HepG2 (cell line): ENCODE results near the gene EXOC3L2. TPM values are rescaled to one million over a fixed set of nuclear protein-coding genes. Genes with fewer than 3 reads are reported as not detected.

ENCODE experiments used
- ATF2 ChIP-seq: sonication (generic); formaldehyde crosslinking; IDR thresholded peaks from 2 replicates; pipeline ENCODE4 v1.4.0; 2020; ENCODE audit warnings: missing genetic modification reagents
- CENPX ChIP-seq: sonication (generic); formaldehyde crosslinking; IDR thresholded peaks from 2 replicates; pipeline ENCODE4 v1.9.0; 2021; ENCODE audit warnings: mild to moderate bottlenecking, missing genetic modification reagents, moderate library complexity
- CTCF ChIP-seq: sonication (generic); formaldehyde crosslinking; IDR thresholded peaks from 2 replicates; pipeline ENCODE4 v1.5.0; 2020; ENCODE audit warnings: mild to moderate bottlenecking, missing genetic modification reagents, moderate library complexity
- ELF3 ChIP-seq: IDR thresholded peaks from 2 replicates; pipeline ENCODE4 v1.6.1; 2016; ENCODE audit warnings: missing genetic modification reagents, missing compliant biosample characterization
- HMGXB4 ChIP-seq, 2 experiments: sonication (generic) in 1 of 2; formaldehyde crosslinking in 1 of 2; IDR thresholded peaks; 2 replicates each; pipeline versions ENCODE4 v1.4.0 to v1.6.1; 2018 to 2020; ENCODE audit warnings: missing genetic modification reagents in 2 of 2, borderline replicate concordance in 1 of 2, low read depth in 1 of 2, mild to moderate bottlenecking in 1 of 2, missing biosample characterization in 1 of 2
- HNF1B ChIP-seq: sonication (generic); formaldehyde crosslinking; IDR thresholded peaks from 2 replicates; pipeline ENCODE4 v1.5.1; 2020; ENCODE audit warnings: mild to moderate bottlenecking, moderate library complexity, missing genetic modification reagents
- KDM1A ChIP-seq: IDR thresholded peaks from 2 replicates; pipeline ENCODE4 v1.6.1; 2016; ENCODE audit warnings: missing compliant biosample characterization
- KLF11 ChIP-seq: IDR thresholded peaks from 2 replicates; pipeline ENCODE4 v1.6.1; 2016; ENCODE audit warnings: missing compliant biosample characterization
- MIXL1 ChIP-seq: IDR thresholded peaks from 2 replicates; pipeline ENCODE4 v1.6.1; 2016
- PITX1 ChIP-seq: sonication (generic); formaldehyde crosslinking; IDR thresholded peaks from 2 replicates; pipeline ENCODE4 v1.5.1; 2020; ENCODE audit warnings: mild to moderate bottlenecking, missing genetic modification reagents
- RAD21 ChIP-seq: fragments of 450-650 bp; formaldehyde crosslinking; IDR thresholded peaks from 2 replicates; pipeline ENCODE4 v1.5.0; 2020; ENCODE audit warnings: mild to moderate bottlenecking
- SKIL ChIP-seq: sonication (generic); formaldehyde crosslinking; IDR thresholded peaks from 2 replicates; pipeline ENCODE4 v1.8.0; 2022; ENCODE audit warnings: missing genetic modification reagents, mild to moderate bottlenecking, moderate library complexity, borderline replicate concordance
- SMYD3 ChIP-seq: sonication (generic); formaldehyde crosslinking; IDR thresholded peaks from 2 replicates; pipeline ENCODE4 v1.8.1; 2023; ENCODE audit warnings: mild to moderate bottlenecking, missing genetic modification reagents
- THAP11 ChIP-seq: IDR thresholded peaks from 2 replicates; pipeline ENCODE4 v1.6.1; 2016; ENCODE audit warnings: missing biosample characterization, missing genetic modification reagents
- ZBTB38 ChIP-seq: sonication (generic); formaldehyde crosslinking; IDR thresholded peaks from 2 replicates; pipeline ENCODE4 v1.5.1; 2020; ENCODE audit warnings: mild to moderate bottlenecking, missing genetic modification reagents
- ZBTB7B ChIP-seq: sonication (generic); formaldehyde crosslinking; IDR thresholded peaks from 2 replicates; pipeline ENCODE4 v1.4.0; 2020; ENCODE audit warnings: missing genetic modification reagents
- ZGPAT ChIP-seq: IDR thresholded peaks from 2 replicates; pipeline ENCODE4 v1.6.1; 2016; ENCODE audit warnings: mild to moderate bottlenecking
- ZNF326 ChIP-seq: sonication (generic); formaldehyde crosslinking; IDR thresholded peaks from 2 replicates; pipeline ENCODE4 v1.4.0; 2020; ENCODE audit warnings: missing genetic modification reagents, borderline replicate concordance
- ZNF354B ChIP-seq: sonication (generic); formaldehyde crosslinking; IDR thresholded peaks from 2 replicates; pipeline ENCODE4 v1.8.0; 2022; ENCODE audit warnings: mild to moderate bottlenecking, missing genetic modification reagents
- ZNF598 ChIP-seq: sonication (generic); formaldehyde crosslinking; IDR thresholded peaks from 2 replicates; pipeline ENCODE4 v1.5.1; 2020; ENCODE audit warnings: mild to moderate bottlenecking, missing genetic modification reagents, borderline replicate concordance
- polyA plus RNA-seq, 8 experiments: library from polyadenylated mRNA; depleted of rRNA in 3 of 8; stranded (reverse) in 7 of 8; unstranded in 1 of 8; fragments of >200 nt; fragmentation: Illumina TruSeq in 4 of 8; extraction: Trizol in 4 of 8; gene quantifications; 2 replicates each; pipeline versions ENCODE4 v1.2.1 to v1.2.3, GENCODE V29; 2011 to 2016; ENCODE audit warnings: low read depth in 4 of 8, missing spikeins in 1 of 8, mixed read lengths in 1 of 8; ENCODE audit not compliant: insufficient read depth in 1 of 8
- total RNA-seq, 5 experiments: library from RNA; depleted of rRNA; stranded (reverse); fragments of >200 nt; fragmentation: Illumina TruSeq; extraction: Trizol; gene quantifications; 2 replicates each; pipeline ENCODE4 v1.2.3, GENCODE V29; 2016; ENCODE audit warnings: low read depth in 1 of 5

EXOC3L2 gene
- total and polyA plus RNA-seq, 2 of the 13 experiments (the other 11 are each of a cell fraction or from before 2014, with no cell fraction given) = 0.21 TPM; not detected in 1

GRCh38 chr19:45200568-45200967 lies 44.6 kb downstream of the EXOC3L2 start (continued):
- 0 out of 4 replicates have a peak, but pooled peaks have one; percentile 26 to 32 for TF ChIP-seq HMGXB4 (CRISPR knock-in tag; IDR thresholded peaks at IDR 0.05; ENCODE audit: borderline replicate concordance in 1 of 2, low read depth in 1 of 2)
- TF ChIP-seq HNF1B (CRISPR knock-in tag) = 0 out of 2 replicates have a peak, but pooled peaks have one; percentile 22
- TF ChIP-seq ZGPAT = no peak
- no peak for TF ChIP-seq SMYD3 (CRISPR knock-in tag)
- no peak for TF ChIP-seq SKIL
- TF ChIP-seq KDM1A (CRISPR knock-in tag) = no peak
- TF ChIP-seq ZNF326 (CRISPR knock-in tag) = no peak
- TF ChIP-seq THAP11 = peak; percentile 45; the same call in 1 of the 2 replicates
- peak; percentile 84 for TF ChIP-seq RAD21 (CRISPR knock-in tag)
- TF ChIP-seq ZBTB7B (CRISPR knock-in tag) = no peak
- TF ChIP-seq PITX1 (CRISPR knock-in tag) = no peak
- TF ChIP-seq CTCF = peak; percentile 89
- TF ChIP-seq ZNF598 (CRISPR knock-in tag) = no peak
- TF ChIP-seq ATF2 (CRISPR knock-in tag) = 0 out of 2 replicates have a peak, but pooled peaks have one; percentile 17
- TF ChIP-seq MIXL1 (CRISPR knock-in tag) = 0 out of 2 replicates have a peak, but pooled peaks have one; percentile 32
- TF ChIP-seq CENPX (CRISPR knock-in tag) = no peak
- no peak for TF ChIP-seq ZNF354B (CRISPR knock-in tag)
- no peak for TF ChIP-seq ZBTB38 (CRISPR knock-in tag)
- TF ChIP-seq ELF3 (CRISPR knock-in tag) = 0 out of 2 replicates have a peak, but pooled peaks have one; percentile 29
- no peak for TF ChIP-seq KLF11 (CRISPR knock-in tag)
